ENCODE results near the gene ZFYVE27. TPM values are rescaled to one million over a fixed set of nuclear protein-coding genes. Genes with fewer than 3 reads are reported as not detected.

The ZFYVE27 gene
- total and polyA plus RNA-seq, 2 experiments from 2014 or later = 50.7 to 59.8 TPM

- DNase-seq (ENCODE audit: low read depth in 1 of 2, low spot score in 1 of 2) = peak in 1 of 2 donors; percentile 79
- Histone ChIP-seq H3K4me3 (no peak overlapping the region), H3K4me1 (ENCODE audit: low read depth) (no peaks in the 10 kb centered on the region), H3K27ac (no peak overlapping the region), H3K36me3 (no peaks in the 10 kb centered on the region), H3K27me3 (no peaks in the 10 kb centered on the region), H3K9me3 (ENCODE audit: low read depth) (no peaks in the 10 kb centered on the region)
- TF ChIP-seq, protein P1, sequence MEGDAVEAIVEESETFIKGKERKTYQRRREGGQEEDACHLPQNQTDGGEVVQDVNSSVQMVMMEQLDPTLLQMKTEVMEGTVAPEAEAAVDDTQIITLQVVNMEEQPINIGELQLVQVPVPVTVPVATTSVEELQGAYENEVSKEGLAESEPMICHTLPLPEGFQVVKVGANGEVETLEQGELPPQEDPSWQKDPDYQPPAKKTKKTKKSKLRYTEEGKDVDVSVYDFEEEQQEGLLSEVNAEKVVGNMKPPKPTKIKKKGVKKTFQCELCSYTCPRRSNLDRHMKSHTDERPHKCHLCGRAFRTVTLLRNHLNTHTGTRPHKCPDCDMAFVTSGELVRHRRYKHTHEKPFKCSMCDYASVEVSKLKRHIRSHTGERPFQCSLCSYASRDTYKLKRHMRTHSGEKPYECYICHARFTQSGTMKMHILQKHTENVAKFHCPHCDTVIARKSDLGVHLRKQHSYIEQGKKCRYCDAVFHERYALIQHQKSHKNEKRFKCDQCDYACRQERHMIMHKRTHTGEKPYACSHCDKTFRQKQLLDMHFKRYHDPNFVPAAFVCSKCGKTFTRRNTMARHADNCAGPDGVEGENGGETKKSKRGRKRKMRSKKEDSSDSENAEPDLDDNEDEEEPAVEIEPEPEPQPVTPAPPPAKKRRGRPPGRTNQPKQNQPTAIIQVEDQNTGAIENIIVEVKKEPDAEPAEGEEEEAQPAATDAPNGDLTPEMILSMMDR (IDR thresholded peaks at IDR 0.05; ENCODE audit: low read depth, low read length) = no peak
Measured at GRCh38 chr10:97726636-97727178, 10.2 kb upstream of the ZFYVE27 start.

GRCh38 chr10:97729014-97729413 lies 7.9 kb upstream of the ZFYVE27 start:
- H3K9me3 ChIP-seq (ENCODE audit: low read depth) = no peaks in the 10 kb centered on the region
- TF ChIP-seq, protein P1 (IDR thresholded peaks at IDR 0.05; ENCODE audit: low read depth, low read length) = no peak
- DNase-seq (ENCODE audit: low read depth in 1 of 2, low spot score in 1 of 2) = no peak
- no peaks in the 10 kb centered on the region for H3K36me3 ChIP-seq
- no peaks in the 10 kb centered on the region for H3K27me3 ChIP-seq
- H3K4me3 ChIP-seq = no peak overlapping the region
- no peaks in the 10 kb centered on the region for H3K4me1 ChIP-seq (ENCODE audit: low read depth)
- no peak overlapping the region for H3K27ac ChIP-seq

- DNase-seq (ENCODE audit: low read depth in 1 of 2, low spot score in 1 of 2) = peak; percentile 83 to 84
- Histone ChIP-seq H3K4me3 (no peak overlapping the region), H3K27me3 (peaks cover 4% of the 10 kb centered on the region), H3K27ac (no peak overlapping the region), H3K9me3 (ENCODE audit: low read depth) (no peaks in the 10 kb centered on the region), H3K36me3 (no peaks in the 10 kb centered on the region), H3K4me1 (ENCODE audit: low read depth) (no peaks in the 10 kb centered on the region)
- TF ChIP-seq, protein P1 (IDR thresholded peaks at IDR 0.05; ENCODE audit: low read depth, low read length) = peak; percentile 87
Measured at GRCh38 chr10:97731346-97732051, 5.4 kb upstream of the ZFYVE27 start.

GRCh38 chr10:97732052-97732359 lies 4.9 kb upstream of the ZFYVE27 start:
- H3K36me3 ChIP-seq = no peaks in the 10 kb centered on the region
- no peak for DNase-seq (ENCODE audit: low read depth in 1 of 2, low spot score in 1 of 2)
- no peak overlapping the region for H3K27ac ChIP-seq
- H3K27me3 ChIP-seq = peaks cover 4% of the 10 kb centered on the region
- no peaks in the 10 kb centered on the region for H3K9me3 ChIP-seq (ENCODE audit: low read depth)
- TF ChIP-seq, protein P1 (IDR thresholded peaks at IDR 0.05; ENCODE audit: low read depth, low read length) = no peak
- H3K4me1 ChIP-seq (ENCODE audit: low read depth) = no peaks in the 10 kb centered on the region
- H3K4me3 ChIP-seq = no peak overlapping the region

DNA sequence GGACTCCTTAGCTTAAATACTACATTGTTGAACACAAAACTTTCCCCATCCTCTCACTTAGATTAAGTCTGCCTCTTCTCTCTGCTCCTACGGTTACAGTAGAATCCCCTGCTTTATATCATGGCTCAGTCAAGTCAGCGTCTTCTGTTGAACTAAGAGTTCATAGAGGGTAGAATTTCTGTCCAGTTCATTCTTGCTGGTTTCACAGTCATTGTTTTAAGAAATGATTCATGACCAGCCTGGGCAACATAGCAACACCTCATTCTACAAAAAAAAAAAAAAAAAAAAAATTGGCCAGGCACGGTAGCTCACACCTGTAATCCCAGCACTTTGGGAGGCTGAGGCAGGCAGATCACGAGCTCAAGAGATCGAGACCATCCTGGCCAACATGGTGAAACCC lies 3.7 kb upstream of the ZFYVE27 start:
- H3K36me3 ChIP-seq = no peaks in the 10 kb centered on the region
- H3K4me3 ChIP-seq = no peak overlapping the region
- H3K27me3 ChIP-seq = peaks cover 4% of the 10 kb centered on the region
- no peak overlapping the region for H3K27ac ChIP-seq
- no peak for DNase-seq (ENCODE audit: low read depth in 1 of 2, low spot score in 1 of 2)
- peaks cover 6% of the 10 kb centered on the region for H3K4me1 ChIP-seq (ENCODE audit: low read depth)
- TF ChIP-seq, protein P1 (IDR thresholded peaks at IDR 0.05; ENCODE audit: low read depth, low read length) = no peak
- H3K9me3 ChIP-seq (ENCODE audit: low read depth) = no peaks in the 10 kb centered on the region
